ENCODE results near the gene CCDC33.
A peak's percentile ranks its signal among the peaks of the same experiment; 100 is the strongest.

The CCDC33 gene

GRCh38 chr15:74383695-74384565 lies 147.8 kb downstream of the CCDC33 start (continued):
- TF ChIP-seq PATZ1 (tag by site-specific recombination; IDR thresholded peaks at IDR 0.05) (0 out of 2 replicates have a peak, but pooled peaks have one; percentile 29), ZNF580 (tag by site-specific recombination; IDR thresholded peaks at IDR 0.05) (no peak)

GRCh38 chr15:74384566-74384880 lies 148.4 kb downstream of the CCDC33 start:
- ChIA-PET POLR2A (interaction anchor here (1.0 to 2.6 kb wide), 2 partner anchors 18 to 49 kb away, joined by 4 to 11 read pairs; partner anchors contain the start of gene SEMA7A), CTCF (interaction anchor here (0.6 to 25.1 kb wide), 18 partner anchors 9 to 465 kb away, joined by 3 to 768 read pairs (median 5); partner anchors contain the start of gene SEMA7A)
- no peak overlapping the region for H3K27ac ChIP-seq (ENCODE audit: extremely low read depth, low read depth, low read length)
- no peaks in the 10 kb centered on the region for H3K4me1 ChIP-seq (ENCODE audit: control insufficient read depth, insufficient read depth, low read length)
- H3K9me3 ChIP-seq (ENCODE audit: control insufficient read depth, insufficient read depth, low read depth, low read length), result no peaks in the 10 kb centered on the region
- no peaks in the 10 kb centered on the region for H3K36me3 ChIP-seq (ENCODE audit: control insufficient read depth in 2 of 2, insufficient read depth in 1 of 2, low read length in 2 of 2)
- no peak overlapping the region for H3K4me3 ChIP-seq (ENCODE audit: low read depth, low read length)
- TF ChIP-seq ZNF529 (tag by site-specific recombination; IDR thresholded peaks at IDR 0.05; ENCODE audit: insufficient replicate concordance) (no peak), ZNF677 (tag by site-specific recombination; IDR thresholded peaks at IDR 0.05) (no peak), ZNF19 (tag by site-specific recombination; IDR thresholded peaks at IDR 0.05; ENCODE audit: low read depth) (no peak), ZNF121 (tag by site-specific recombination; IDR thresholded peaks at IDR 0.05) (no peak), ZNF133 (tag by site-specific recombination; IDR thresholded peaks at IDR 0.05) (no peak), ZNF585B (tag by site-specific recombination; IDR thresholded peaks at IDR 0.05) (no peak), ZNF26 (tag by site-specific recombination; IDR thresholded peaks at IDR 0.05) (no peak), IKZF3 (tag by site-specific recombination; IDR thresholded peaks at IDR 0.05) (no peak), EGR2 (tag by site-specific recombination; IDR thresholded peaks at IDR 0.05; ENCODE audit: low read depth) (no peak), ZNF211 (tag by site-specific recombination; IDR thresholded peaks at IDR 0.05; ENCODE audit: low read depth) (no peak), ZBTB20 (tag by site-specific recombination; IDR thresholded peaks at IDR 0.05) (no peak), PRDM6 (tag by site-specific recombination; IDR thresholded peaks at IDR 0.05) (no peak), ZNF433 (tag by site-specific recombination; IDR thresholded peaks at IDR 0.05; ENCODE audit: low read depth) (no peak), ZNF132 (tag by site-specific recombination; IDR thresholded peaks at IDR 0.05; ENCODE audit: borderline replicate concordance) (no peak)
